HepG2 (cell line): ENCODE measurements around the gene ARMH1. TPM values are rescaled to one million over a fixed set of nuclear protein-coding genes. Genes with fewer than 3 reads are reported as not detected.

ENCODE experiments used
- ATAC-seq: fragments of 200-7000 bp; cut with Tn5 transposase; 3 replicates; pipeline ENCODE4 v1.9.1; 2020; ENCODE audit warnings: mild to moderate bottlenecking, moderate library complexity
- BruUV-seq: library from RNA; stranded (reverse); fragments of 400-500 nt; replicated peaks from 2 replicates; lab custom pipeline; 2021; lab: Mats Ljungman, UMichigan
- CTCF ChIA-PET: fragments of 300-600 bp; formaldehyde crosslinking; extraction: SDS; loops from one replicate; lab custom pipeline; 2021; ENCODE audit warnings: low total read pairs, inconsistent platforms, low intra/inter-chr PET ratio; lab: Yijun Ruan, JAX
- POLR2A ChIA-PET: fragments of 350-600 bp; sonication (Branson Sonifier 250); formaldehyde crosslinking; loops from one replicate; lab custom pipeline; 2020; ENCODE audit warnings: antibody characterized with exemption, inconsistent platforms; lab: Yijun Ruan, JAX
- DNase-seq: peaks from one replicate; pipeline ENCODE4 v3.0.0-alpha.2; 2015; ENCODE audit warnings: low spot score
- FAIRE-seq: peaks from 3 replicates; lab custom pipeline; 2011; peaks lifted over from hg19 to GRCh38; lab: Jason Lieb, UNC
- H2AFZ ChIP-seq: one replicate; pipeline ENCODE4 v1.6.1; 2011; ENCODE audit warnings: low read length, inconsistent platforms
- H3K27ac ChIP-seq: fragments of 300-600 bp; 3 replicates; pipeline ENCODE4 v1.8.0; 2011; ENCODE audit warnings: mixed run types, mild to moderate bottlenecking, mixed read lengths, low read length, inconsistent platforms; ENCODE audit not compliant: insufficient read depth; ENCODE audit errors: extremely low read length
- H3K27me3 ChIP-seq, 2 experiments: fragments of 200-600 bp in 1 of 2; 2 replicates in 1 of 2; 3 replicates in 1 of 2; pipeline versions ENCODE4 v1.6.0 to v1.8.0; 2011; ENCODE audit warnings: low read length in 2 of 2, mild to moderate bottlenecking in 2 of 2, moderate library complexity in 2 of 2, inconsistent platforms in 1 of 2; ENCODE audit not compliant: insufficient read depth in 2 of 2, control insufficient read depth in 1 of 2
- H3K36me3 ChIP-seq, 2 experiments: fragments of 200-600 bp in 1 of 2; replicated peaks in 1 of 2; 2 replicates in 1 of 2; 3 replicates in 1 of 2; pipeline versions ENCODE4 v1.5.1 to v1.8.0; 2011; ENCODE audit warnings: low read length in 2 of 2, inconsistent platforms in 1 of 2; ENCODE audit not compliant: insufficient read depth in 2 of 2, control insufficient read depth in 1 of 2
- H3K4me1 ChIP-seq: 2 replicates; pipeline ENCODE4 v1.5.1; 2012; ENCODE audit warnings: low read length, inconsistent platforms; ENCODE audit not compliant: insufficient read depth
- H3K4me2 ChIP-seq: 2 replicates; pipeline ENCODE4 v1.6.0; 2011; ENCODE audit warnings: low read depth, low read length, inconsistent platforms
- H3K4me3 ChIP-seq, 3 experiments: fragments of 200-600 bp in 1 of 3; sonication (generic), shearing (Covaris generic) in 1 of 3; replicated peaks in 1 of 3; 2 replicates each; pipeline ENCODE4 v1.5.1; 2011 to 2016; ENCODE audit warnings: low read length in 3 of 3, inconsistent platforms in 2 of 3, low read depth in 2 of 3, mild to moderate bottlenecking in 2 of 3, control low read depth in 1 of 3, mixed read lengths in 1 of 3; ENCODE audit not compliant: insufficient read depth in 1 of 3
- H3K79me2 ChIP-seq: one replicate; pipeline ENCODE4 v1.6.1; 2011; ENCODE audit warnings: low read length, inconsistent platforms; ENCODE audit not compliant: insufficient read depth
- H3K9ac ChIP-seq: 2 replicates; pipeline ENCODE4 v1.6.0; 2011; ENCODE audit warnings: mild to moderate bottlenecking, low read depth, low read length, inconsistent platforms; ENCODE audit not compliant: insufficient read depth
- H3K9me3 ChIP-seq: 2 replicates; pipeline ENCODE4 v1.5.1; 2012; ENCODE audit warnings: mild to moderate bottlenecking, low read length
- H4K20me1 ChIP-seq: 2 replicates; pipeline ENCODE4 v1.6.0; 2011; ENCODE audit warnings: inconsistent platforms, mild to moderate bottlenecking, low read length, moderate library complexity; ENCODE audit not compliant: insufficient read depth
- EED ChIP-seq: sonication (generic); formaldehyde crosslinking; IDR thresholded peaks from 2 replicates; pipeline ENCODE4 v1.5.0; 2020; ENCODE audit warnings: mild to moderate bottlenecking, missing genetic modification reagents
- KLF12 ChIP-seq: sonication (generic); formaldehyde crosslinking; IDR thresholded peaks from 2 replicates; pipeline ENCODE4 v1.4.0; 2020; ENCODE audit warnings: missing genetic modification reagents, borderline replicate concordance
- NFE2 ChIP-seq: sonication (generic); formaldehyde crosslinking; IDR thresholded peaks from 2 replicates; pipeline ENCODE4 v1.4.0; 2020; ENCODE audit warnings: missing genetic modification reagents
- NR2F2 ChIP-seq: IDR thresholded peaks from 2 replicates; pipeline ENCODE4 v1.6.1; 2012; ENCODE audit warnings: low read depth, inconsistent platforms, borderline replicate concordance
- PCBP1 ChIP-seq: fragments of 200-400 bp; formaldehyde crosslinking; IDR thresholded peaks from 2 replicates; pipeline ENCODE4 v1.6.1; 2017; ENCODE audit warnings: mild to moderate bottlenecking, low read depth, low read length, borderline replicate concordance
- STAT6 ChIP-seq: sonication (generic); formaldehyde crosslinking; IDR thresholded peaks from 2 replicates; pipeline ENCODE4 v1.4.0; 2020; ENCODE audit warnings: missing genetic modification reagents, mild to moderate bottlenecking, borderline replicate concordance
- YEATS4 ChIP-seq: sonication (generic); formaldehyde crosslinking; IDR thresholded peaks from 2 replicates; pipeline ENCODE4 v1.4.0; 2020; ENCODE audit warnings: missing genetic modification reagents, borderline replicate concordance
- ZFP62 ChIP-seq: sonication (generic); formaldehyde crosslinking; IDR thresholded peaks from 2 replicates; pipeline ENCODE4 v1.4.0; 2020; ENCODE audit warnings: missing genetic modification reagents
- ZNF33B ChIP-seq: sonication (generic); formaldehyde crosslinking; IDR thresholded peaks from 2 replicates; pipeline ENCODE4 v1.5.1; 2020; ENCODE audit warnings: mild to moderate bottlenecking, missing genetic modification reagents
- ZNF44 ChIP-seq: sonication (generic); formaldehyde crosslinking; IDR thresholded peaks from 2 replicates; pipeline ENCODE4 v1.5.1; 2020; ENCODE audit warnings: mild to moderate bottlenecking, missing genetic modification reagents
- ZNF564 ChIP-seq: sonication (generic); formaldehyde crosslinking; IDR thresholded peaks from 2 replicates; pipeline ENCODE4 v1.8.1; 2023; ENCODE audit warnings: mild to moderate bottlenecking, missing genetic modification reagents
- ZXDC ChIP-seq: sonication (generic); formaldehyde crosslinking; IDR thresholded peaks from 2 replicates; pipeline ENCODE4 v1.5.0; 2020; ENCODE audit warnings: mild to moderate bottlenecking, missing genetic modification reagents
- WGBS: methylation state at CpG from one replicate; pipeline ENCODE4 v1.1.6; 2017; ENCODE audit warnings: low lambda C conversion rate; 5-methylcytosine and 5-hydroxymethylcytosine counted together
- in situ Hi-C: cut with HindIII; loops from 2 replicates; pipeline ENCODE4 v1.10.0; 2017; ENCODE audit warnings: low pct_unique_long_range_greater_than_20kb; ENCODE audit not compliant: extremely low pct_ligation_motif_present
- intact Hi-C: fragments of 100-400 bp; cut with micrococcal nuclease; formaldehyde crosslinking; loops from one replicate; pipeline ENCODE4 v1.10.0; 2022; ENCODE audit not compliant: unreplicated experiment
- polyA plus RNA-seq, 8 experiments: library from polyadenylated mRNA; depleted of rRNA in 3 of 8; stranded (reverse) in 7 of 8; unstranded in 1 of 8; fragments of >200 nt; fragmentation: Illumina TruSeq in 4 of 8; extraction: Trizol in 4 of 8; gene quantifications; 2 replicates each; pipeline versions ENCODE4 v1.2.1 to v1.2.3, GENCODE V29; 2011 to 2016; ENCODE audit warnings: low read depth in 4 of 8, missing spikeins in 1 of 8, mixed read lengths in 1 of 8; ENCODE audit not compliant: insufficient read depth in 1 of 8
- total RNA-seq, 5 experiments: library from RNA; depleted of rRNA; stranded (reverse); fragments of >200 nt; fragmentation: Illumina TruSeq; extraction: Trizol; gene quantifications; 2 replicates each; pipeline ENCODE4 v1.2.3, GENCODE V29; 2016; ENCODE audit warnings: low read depth in 1 of 5

The ARMH1 gene
- total and polyA plus RNA-seq, 2 of the 13 experiments (the other 11 are each of a cell fraction or from before 2014, with no cell fraction given), result 0.69 TPM; not detected in 1

GRCh38 chr1:44718091-44718490 lies 43.6 kb downstream of the ARMH1 start:
- DNase-seq (no peak), FAIRE-seq (no peak), ATAC-seq (no peak)
- POLR2A ChIA-PET, result interaction anchor here (0.7 to 1.3 kb wide), 3 partner anchors 9 to 1068 kb away, joined by 3 to 4 read pairs (median 3); partner anchors contain the start of genes MUTYH and TOE1
- no peak overlapping the region for H3K9ac ChIP-seq
- 0 out of 5 replicates have a peak, but pooled peaks cover 0 to 12% of the 10 kb centered on the region in 2 experiments for H3K27me3 ChIP-seq
- peaks cover 52% of the 10 kb centered on the region for H3K4me1 ChIP-seq
- BruUV-seq, result no TSS peak
- CTCF ChIA-PET, result interaction anchor here (1.2 kb wide), 1 partner anchor 11 kb away, joined by 3 read pairs; no protein-coding TSS in a partner anchor
- no peak overlapping the region for H3K4me3 ChIP-seq
- no peaks in the 10 kb centered on the region for H3K36me3 ChIP-seq
- H3K27ac ChIP-seq, result no peak overlapping the region
- no peak overlapping the region for H3K4me2 ChIP-seq
- in situ Hi-C loops, result no loop called here
- no peak overlapping the region for H2AFZ ChIP-seq
- no peaks in the 10 kb centered on the region for H3K79me2 ChIP-seq
- TF ChIP-seq ZNF564 (CRISPR knock-in tag), result no peak
- no peak for TF ChIP-seq NFE2 (CRISPR knock-in tag)
- no peak for TF ChIP-seq STAT6 (CRISPR knock-in tag)
- TF ChIP-seq, all 625 proteins: peak for 0
- WGBS, result 78% methylated on average over 6 of the region's 6 CpGs
- intact Hi-C loops, result no loop called here
- no peaks in the 10 kb centered on the region for H3K9me3 ChIP-seq
- no peaks in the 10 kb centered on the region for H4K20me1 ChIP-seq

- ChIA-PET CTCF (no interaction called here), POLR2A (interaction anchor here (4.9 kb wide), 1 partner anchor 13 kb away, joined by 241 read pairs; the partner anchor contains the start of gene RNU5D-1)
- Histone ChIP-seq H4K20me1 (no peaks in the 10 kb centered on the region), H3K9ac (no peak overlapping the region), H3K36me3 (no peaks in the 10 kb centered on the region), H3K4me2 (no peak overlapping the region; the same call in 1 of the 2 replicates), H3K9me3 (no peaks in the 10 kb centered on the region), H3K4me1 (peaks cover 45% of the 10 kb centered on the region), H2AFZ (no peak overlapping the region), H3K27ac (no peak overlapping the region), H3K4me3 (no peak overlapping the region), H3K27me3 (0 out of 5 replicates have a peak, but pooled peaks cover 0 to 12% of the 10 kb centered on the region in 2 experiments), H3K79me2 (no peaks in the 10 kb centered on the region)
- in situ Hi-C loops, result no loop called here
- no peak for FAIRE-seq
- WGBS, result 32% methylated on average over 4 of the region's 5 CpGs
- BruUV-seq, result no TSS peak
- no peak for ATAC-seq
- DNase-seq, result no peak
- intact Hi-C loops, result no loop called here
- TF ChIP-seq NR2F2 (no peak), ZNF33B (CRISPR knock-in tag) (no peak), PCBP1 (no peak), ZNF44 (CRISPR knock-in tag) (no peak), EED (CRISPR knock-in tag) (no peak), KLF12 (CRISPR knock-in tag) (no peak), ZXDC (CRISPR knock-in tag) (no peak), YEATS4 (CRISPR knock-in tag) (no peak), ZFP62 (CRISPR knock-in tag) (no peak)
Observed at GRCh38 chr1:44719318-44719717, 44.8 kb downstream of the ARMH1 start.
